B cell (primary cell): ENCODE results near the gene ROPN1B. TPM values are rescaled to one million over a fixed set of nuclear protein-coding genes. Genes with fewer than 3 reads are reported as not detected.

ENCODE experiments used
- ATAC-seq: fragments of 200-7000 bp; cut with Tn5 transposase; one replicate; pipeline ENCODE4 v1.10.0; 2021; ENCODE audit warnings: low read depth, mild to moderate bottlenecking, moderate number of reproducible peaks, moderate library complexity
- CTCF ChIA-PET: fragments of 350-600 bp; sonication (Branson Sonifier 250); formaldehyde crosslinking; loops from one replicate; lab custom pipeline; 2021; ENCODE audit warnings: antibody characterized with exemption, inconsistent platforms; lab: Charles Lee
- POLR2A ChIA-PET: fragments of 350-600 bp; sonication (Branson Sonifier 250); formaldehyde crosslinking; loops from one replicate; lab custom pipeline; 2021; ENCODE audit warnings: antibody characterized with exemption; lab: Charles Lee
- DNase-seq: peaks from one replicate; pipeline ENCODE4 v3.0.0; 2013
- H2AFZ ChIP-seq: 2 replicates; pipeline ENCODE4 v1.6.1; 2012; ENCODE audit warnings: mild to moderate bottlenecking, low read depth, low read length; ENCODE audit not compliant: insufficient read depth, poor library complexity, severe bottlenecking
- H3K27ac ChIP-seq, 2 donors: 1 replicate in 1 of 2; 2 replicates in 1 of 2; pipeline ENCODE4 v1.5.1; 2012 to 2013; ENCODE audit warnings: low read length in 2 of 2, mild to moderate bottlenecking in 2 of 2, moderate library complexity in 1 of 2
- H3K27me3 ChIP-seq, 4 experiments: fragments of 200-600 bp in 1 of 4; sonication (generic) in 1 of 4; replicated peaks in 1 of 4; 1 replicate in 2 of 4; 2 replicates in 2 of 4; pipeline versions ENCODE4 v1.6.1 to v1.7.0; 2013 to 2016; ENCODE audit warnings: low read length in 3 of 4, mild to moderate bottlenecking in 2 of 4, mixed read lengths in 1 of 4, moderate library complexity in 1 of 4; ENCODE audit not compliant: insufficient read depth in 4 of 4, control insufficient read depth in 3 of 4; ENCODE audit errors: control extremely low read depth in 1 of 4
- H3K36me3 ChIP-seq, 2 experiments: replicated peaks in 1 of 2; 1 replicate in 1 of 2; 2 replicates in 1 of 2; pipeline versions ENCODE4 v1.6.1 to v1.7.1; 2013; ENCODE audit warnings: low read length in 1 of 2; ENCODE audit not compliant: insufficient read depth in 2 of 2, control insufficient read depth in 1 of 2; ENCODE audit errors: control extremely low read depth in 1 of 2, extremely low read depth in 1 of 2
- H3K4me1 ChIP-seq, 2 donors: fragments of 200-600 bp in 1 of 2; sonication (generic) in 1 of 2; 1 replicate in 1 of 2; 2 replicates in 1 of 2; pipeline versions ENCODE4 v1.5.1 to v1.6.1; 2013 to 2017; ENCODE audit warnings: low read length in 2 of 2; ENCODE audit not compliant: control insufficient read depth in 2 of 2, insufficient read depth in 2 of 2
- H3K4me2 ChIP-seq: replicated peaks from 2 replicates; pipeline ENCODE3; 2012; ENCODE audit warnings: mild to moderate bottlenecking, low read depth, low read length; ENCODE audit not compliant: poor library complexity, severe bottlenecking
- H3K4me3 ChIP-seq, 5 experiments: fragments of 200-600 bp in 1 of 5; sonication (generic) in 1 of 5; 1 replicate in 3 of 5; 2 replicates in 2 of 5; pipeline versions ENCODE4 v1.5.1 to v1.7.0; 2011 to 2016; ENCODE audit warnings: low read length in 4 of 5, mild to moderate bottlenecking in 4 of 5, low read depth in 2 of 5, control low read depth in 1 of 5, moderate library complexity in 1 of 5; ENCODE audit not compliant: insufficient read depth in 1 of 5; ENCODE audit errors: control extremely low read depth in 1 of 5, extremely low read depth in 1 of 5
- H3K79me2 ChIP-seq: fragments of 200-600 bp; sonication (generic); one replicate; pipeline ENCODE4 v1.6.0; 2016; ENCODE audit warnings: low read length; ENCODE audit not compliant: control insufficient read depth, insufficient read depth
- H3K9ac ChIP-seq: fragments of 200-600 bp; sonication (generic); 2 replicates; pipeline ENCODE4 v1.6.1; 2017; ENCODE audit warnings: mild to moderate bottlenecking, low read length, moderate library complexity
- H3K9me3 ChIP-seq, 3 donors: one replicate each; pipeline versions ENCODE4 v1.6.1 to v1.7.1; 2013; ENCODE audit warnings: low read length in 2 of 3; ENCODE audit not compliant: control insufficient read depth in 2 of 3, insufficient read depth in 1 of 3; ENCODE audit errors: control extremely low read depth in 1 of 3
- H4K20me1 ChIP-seq: 2 replicates; pipeline ENCODE4 v1.6.0; 2012; ENCODE audit warnings: mild to moderate bottlenecking, low read length; ENCODE audit not compliant: insufficient read depth, control insufficient read depth, poor library complexity, severe bottlenecking
- H3K27ac Mint-ChIP-seq: one replicate; pipeline ENCODE4 v1.8.0; 2021; ENCODE audit warnings: mixed read lengths
- H3K27me3 Mint-ChIP-seq: one replicate; pipeline ENCODE4 v1.8.0; 2021; ENCODE audit warnings: mixed read lengths
- H3K4me1 Mint-ChIP-seq: one replicate; pipeline ENCODE4 v1.8.0; 2021; ENCODE audit warnings: mixed read lengths
- H3K4me3 Mint-ChIP-seq: one replicate; pipeline ENCODE4 v1.8.0; 2021; ENCODE audit warnings: mixed read lengths
- H3K9me3 Mint-ChIP-seq: one replicate; pipeline ENCODE4 v1.8.0; 2022; ENCODE audit warnings: mixed read lengths; ENCODE audit not compliant: insufficient read depth
- CTCF ChIP-seq: fragments of 200-600 bp; IDR thresholded peaks from one replicate; pipeline ENCODE4 v1.8.0; 2022; ENCODE audit warnings: antibody characterized with exemption, mild to moderate bottlenecking
- EZH2 ChIP-seq: IDR thresholded peaks from 2 replicates; pipeline ENCODE4 v1.6.1; 2012; ENCODE audit warnings: borderline replicate concordance, low read depth, mild to moderate bottlenecking, moderate library complexity, low read length; ENCODE audit not compliant: insufficient read depth, poor library complexity, severe bottlenecking
- WGBS: methylation state at CpG from one replicate; pipeline ENCODE4 v1.1.5; 2013; ENCODE audit warnings: missing lambda C conversion rate; ENCODE audit not compliant: insufficient coverage; 5-methylcytosine and 5-hydroxymethylcytosine counted together
- intact Hi-C: fragments of 100-400 bp; cut with micrococcal nuclease; formaldehyde crosslinking; loops from one replicate; pipeline ENCODE4 v1.10.0; 2022
- polyA plus RNA-seq: library from polyadenylated mRNA; depleted of rRNA; stranded (reverse); fragments of >200 nt; gene quantifications from 2 replicates; pipeline ENCODE4 v1.2.3, GENCODE V29; 2012
- small RNA-seq: library from RNA; depleted of rRNA; stranded (forward); fragments of <200 nt; gene quantifications from one replicate; pipeline ENCODE3, GENCODE V24; 2012; ENCODE audit warnings: low replicate concordance, low read depth; ENCODE audit not compliant: insufficient read length
- total RNA-seq, 2 donors: library from RNA; stranded (reverse); fragments of 120-200 nt in 1 of 2; gene quantifications; 1 replicate in 1 of 2; 2 replicates in 1 of 2; pipeline versions ENCODE4 v1.2.3 to v1.2.4, GENCODE V29; 2013 to 2022

Gene ROPN1B
- total and polyA plus RNA-seq, 2 donors (not counting 1 experiment from before 2014, with no cell fraction given): not detected

GRCh38 chr3:126030455-126030854 is 61.5 kb downstream of the ROPN1B start:
- peaks cover 6% of the 10 kb centered on the region for H3K9me3 Mint-ChIP-seq
- ChIA-PET POLR2A (no interaction called here), CTCF (no interaction called here)
- DNase-seq: no peak
- H3K27ac Mint-ChIP-seq: no peak overlapping the region
- Histone ChIP-seq H4K20me1 (no peaks in the 10 kb centered on the region), H3K4me3 (no peak overlapping the region), H3K36me3 (peaks cover 0 to 9% of the 10 kb centered on the region in 2 experiments), H3K79me2 (no peaks in the 10 kb centered on the region), H3K27ac (no peak overlapping the region), H3K27me3 (no peaks in the 10 kb centered on the region), H2AFZ (no peak overlapping the region), H3K9ac (no peak overlapping the region), H3K4me1 (peaks cover 0 to 16% of the 10 kb centered on the region in 2 donors), H3K9me3 (peaks cover 0 to 11% (median 10%) of the 10 kb centered on the region in 3 donors), H3K4me2 (no peak overlapping the region)
- peaks cover 12% of the 10 kb centered on the region for H3K4me1 Mint-ChIP-seq
- ATAC-seq: no peak
- WGBS: no CpG with 5 or more reads among the region's 1 CpG
- no peaks in the 10 kb centered on the region for H3K27me3 Mint-ChIP-seq
- intact Hi-C loops: no loop called here
- no peak for TF ChIP-seq CTCF
- TF ChIP-seq EZH2: no peak
- no peak overlapping the region for H3K4me3 Mint-ChIP-seq

- no peak overlapping the region for H3K27ac Mint-ChIP-seq
- no peaks in the 10 kb centered on the region for H3K79me2 ChIP-seq
- no peaks in the 10 kb centered on the region for H3K27me3 Mint-ChIP-seq
- H3K4me3 ChIP-seq: no peak overlapping the region
- no peak overlapping the region for H2AFZ ChIP-seq
- no peak overlapping the region for H3K4me3 Mint-ChIP-seq
- H3K27ac ChIP-seq: no peak overlapping the region
- H4K20me1 ChIP-seq: no peaks in the 10 kb centered on the region
- H3K9me3 Mint-ChIP-seq: peaks cover 6% of the 10 kb centered on the region
- no peaks in the 10 kb centered on the region for H3K27me3 ChIP-seq
- peaks cover 0 to 11% (median 10%) of the 10 kb centered on the region in 3 donors for H3K9me3 ChIP-seq
- ChIA-PET POLR2A (no interaction called here), CTCF (no interaction called here)
- no peaks in the 10 kb centered on the region for H3K4me1 Mint-ChIP-seq
- H3K9ac ChIP-seq: no peak overlapping the region
- H3K4me1 ChIP-seq: peaks cover 0 to 1% of the 10 kb centered on the region in 2 donors
- ATAC-seq (no peak), DNase-seq (no peak)
- WGBS: 97% methylated on average over 8 of the region's 9 CpGs
- H3K4me2 ChIP-seq: no peak overlapping the region
- intact Hi-C loops: no loop called here
- H3K36me3 ChIP-seq: peaks cover 0 to 7% of the 10 kb centered on the region in 2 experiments
- TF ChIP-seq CTCF (no peak), EZH2 (no peak)
Measured at GRCh38 chr3:126031981-126032471, 63.0 kb downstream of the ROPN1B start.

Small RNA genes within 50 kb of the gene (small RNA-seq; reads per million reads assigned to genes)
- gene AC092903.1: not detected

Other genes with a start within 250 kb of the ROPN1B start
- gene SLC41A3, start 114.9 kb downstream of the ROPN1B start, total RNA-seq: 35.9 and 39.3 TPM in 2 replicates
- 33.5 and 34.2 TPM in 2 replicates for gene SLC41A3, start 114.9 kb downstream of the ROPN1B start, polyA plus RNA-seq
- not detected in 2 replicates for gene ALDH1L1, start 211.4 kb downstream of the ROPN1B start, total RNA-seq
- gene ALDH1L1, start 211.4 kb downstream of the ROPN1B start, polyA plus RNA-seq: not detected in 2 replicates